ENCODE results near the gene MGAT5B. TPM values are rescaled to one million over a fixed set of nuclear protein-coding genes. Genes with fewer than 3 reads are reported as not detected.

Gene MGAT5B
- total RNA-seq, 2 experiments from 2014 or later, result 0.43 to 0.47 TPM

DNA sequence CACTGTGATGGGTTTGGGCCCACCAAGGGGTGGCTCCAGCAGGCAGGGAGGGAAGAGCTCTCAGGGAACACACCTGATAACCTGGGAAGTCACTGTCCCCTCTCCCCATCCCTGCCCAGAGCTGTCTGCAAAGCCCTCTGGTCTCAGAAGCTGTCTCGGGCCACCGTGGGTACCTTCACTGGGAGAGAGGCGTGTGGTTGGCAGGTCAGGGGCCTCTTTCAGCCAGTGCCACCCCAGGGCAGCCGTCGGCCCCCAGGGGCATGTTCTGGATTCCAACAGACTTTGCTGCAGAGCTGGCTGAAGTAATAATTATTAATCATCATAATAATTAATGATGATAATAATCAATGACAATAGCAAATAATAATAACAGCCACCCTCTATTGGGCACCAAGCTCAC lies 21.1 kb downstream of the MGAT5B start:
- Mint-ChIP-seq H3K27ac (no peak overlapping the region), H3K4me1 (no peaks in the 10 kb centered on the region), H3K36me3 (no peaks in the 10 kb centered on the region), H3K27me3 (no peaks in the 10 kb centered on the region), H3K9me3 (no peaks in the 10 kb centered on the region), H3K4me3 (no peak overlapping the region)
- ATAC-seq (ENCODE audit: low read depth) (no peak), DNase-seq (no peak)
- POLR2A ChIA-PET, result no interaction called here

- no peak for ATAC-seq (ENCODE audit: low read depth)
Measured at GRCh38 chr17:76892329-76892728, 24.1 kb downstream of the MGAT5B start.

DNA sequence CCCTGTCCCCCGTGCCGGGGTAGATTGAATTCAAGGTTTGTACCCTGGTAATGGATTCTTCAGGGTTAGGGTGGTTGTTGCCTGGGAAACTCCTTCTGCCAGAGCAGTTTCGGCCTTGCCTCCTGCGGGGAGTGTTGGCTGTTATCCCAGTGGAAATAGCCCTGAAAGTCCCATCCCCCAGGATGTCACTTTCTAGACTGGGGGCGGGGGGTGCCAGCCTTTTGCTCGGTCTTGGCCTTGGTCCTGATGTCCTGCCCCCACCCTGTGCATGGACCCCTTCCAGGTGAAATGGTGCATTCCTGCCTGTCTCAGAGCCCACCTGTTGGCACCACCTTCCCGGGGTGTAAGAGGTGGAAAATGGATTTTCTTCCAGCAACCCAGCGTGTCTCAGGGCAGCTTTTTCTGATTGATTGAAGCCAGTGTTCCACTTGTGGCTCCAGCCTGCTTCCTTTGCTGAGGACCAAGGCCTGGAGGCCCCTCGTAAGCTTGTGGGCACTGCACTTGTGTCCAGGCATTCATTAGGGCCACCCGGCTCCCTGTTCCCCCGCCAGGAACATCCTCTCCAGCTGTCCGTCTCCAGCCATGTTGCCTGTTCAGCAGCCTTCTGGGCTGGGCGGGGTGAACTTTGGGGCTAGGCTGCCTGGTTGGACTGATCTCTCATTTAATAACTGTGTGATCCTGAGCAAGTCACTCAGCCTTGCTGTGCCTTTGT lies 25.6 kb downstream of the MGAT5B start:
- DNase-seq (no peak), ATAC-seq (ENCODE audit: low read depth) (no peak)
- no peak overlapping the region for H3K4me3 Mint-ChIP-seq
- POLR2A ChIA-PET, result no interaction called here
- H3K36me3 Mint-ChIP-seq, result no peaks in the 10 kb centered on the region
- H3K27me3 Mint-ChIP-seq, result peaks cover 2% of the 10 kb centered on the region
- no peaks in the 10 kb centered on the region for H3K9me3 Mint-ChIP-seq
- H3K4me1 Mint-ChIP-seq, result no peaks in the 10 kb centered on the region
- no peak overlapping the region for H3K27ac Mint-ChIP-seq

More at GRCh38 chr17:76892329-76892728, 24.1 kb downstream of the MGAT5B start:
- H3K36me3 Mint-ChIP-seq, result no peaks in the 10 kb centered on the region
- no peaks in the 10 kb centered on the region for H3K9me3 Mint-ChIP-seq
- peaks cover 2% of the 10 kb centered on the region for H3K27me3 Mint-ChIP-seq
- no peak overlapping the region for H3K27ac Mint-ChIP-seq
- H3K4me1 Mint-ChIP-seq, result no peaks in the 10 kb centered on the region
- POLR2A ChIA-PET, result no interaction called here
- H3K4me3 Mint-ChIP-seq, result no peak overlapping the region
- DNase-seq, result no peak

GRCh38 chr17:76894842-76895241 lies 26.6 kb downstream of the MGAT5B start:
- Mint-ChIP-seq H3K27ac (no peak overlapping the region), H3K4me3 (no peak overlapping the region), H3K9me3 (no peaks in the 10 kb centered on the region), H3K36me3 (no peaks in the 10 kb centered on the region), H3K4me1 (no peaks in the 10 kb centered on the region), H3K27me3 (peaks cover 2% of the 10 kb centered on the region)
- no peak for DNase-seq
- POLR2A ChIA-PET, result no interaction called here
- no peak for ATAC-seq (ENCODE audit: low read depth)

- DNase-seq (no peak), ATAC-seq (ENCODE audit: low read depth) (no peak)
- H3K36me3 Mint-ChIP-seq, result no peaks in the 10 kb centered on the region
- H3K4me3 Mint-ChIP-seq, result no peak overlapping the region
- H3K27me3 Mint-ChIP-seq, result peaks cover 2% of the 10 kb centered on the region
- POLR2A ChIA-PET, result no interaction called here
- peaks cover 2% of the 10 kb centered on the region for H3K4me1 Mint-ChIP-seq
- no peaks in the 10 kb centered on the region for H3K9me3 Mint-ChIP-seq
- H3K27ac Mint-ChIP-seq, result no peak overlapping the region
Measured at GRCh38 chr17:76897023-76897422, 28.8 kb downstream of the MGAT5B start.

DNA sequence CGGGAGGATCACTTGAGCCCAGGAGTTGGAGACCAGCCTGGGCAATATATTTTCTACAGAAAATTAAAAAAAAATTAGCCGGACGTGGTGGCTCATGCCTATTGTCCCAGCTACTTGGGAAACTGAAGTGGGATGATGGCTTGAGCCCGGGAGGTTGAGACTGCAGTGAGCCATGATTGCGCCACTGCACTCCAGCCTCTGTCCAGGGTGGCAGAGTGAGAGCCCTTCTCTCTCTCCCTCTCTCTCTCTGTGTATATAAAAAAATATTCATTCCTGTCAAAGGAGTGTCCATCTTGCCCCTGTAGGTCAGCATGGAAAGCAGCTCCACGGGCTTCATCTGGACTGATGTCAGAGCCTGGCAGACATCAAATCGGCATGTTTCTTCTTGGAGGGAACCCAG lies 31.2 kb downstream of the MGAT5B start:
- Mint-ChIP-seq H3K4me3 (no peak overlapping the region), H3K27ac (no peak overlapping the region), H3K9me3 (no peaks in the 10 kb centered on the region), H3K4me1 (peaks cover 2% of the 10 kb centered on the region), H3K27me3 (peaks cover 2% of the 10 kb centered on the region), H3K36me3 (no peaks in the 10 kb centered on the region)
- POLR2A ChIA-PET, result no interaction called here
- ATAC-seq (ENCODE audit: low read depth) (no peak), DNase-seq (no peak)

GRCh38 chr17:76900723-76901122 lies 32.5 kb downstream of the MGAT5B start:
- Mint-ChIP-seq H3K4me3 (no peak overlapping the region), H3K4me1 (peaks cover 2% of the 10 kb centered on the region), H3K9me3 (no peaks in the 10 kb centered on the region), H3K27me3 (peaks cover 2% of the 10 kb centered on the region), H3K27ac (no peak overlapping the region), H3K36me3 (no peaks in the 10 kb centered on the region)
- ATAC-seq (ENCODE audit: low read depth), result no peak
- no peak for DNase-seq
- POLR2A ChIA-PET, result no interaction called here

- Mint-ChIP-seq H3K9me3 (no peaks in the 10 kb centered on the region), H3K27ac (no peak overlapping the region), H3K27me3 (no peaks in the 10 kb centered on the region), H3K36me3 (no peaks in the 10 kb centered on the region), H3K4me3 (no peak overlapping the region), H3K4me1 (peaks cover 2% of the 10 kb centered on the region)
- no peak for DNase-seq
- POLR2A ChIA-PET, result no interaction called here
- no peak for ATAC-seq (ENCODE audit: low read depth)
Measured at GRCh38 chr17:76901542-76902197, 33.5 kb downstream of the MGAT5B start.

- no peak overlapping the region for H3K4me3 Mint-ChIP-seq
- ATAC-seq (ENCODE audit: low read depth), result no peak
- H3K36me3 Mint-ChIP-seq, result no peaks in the 10 kb centered on the region
- no peaks in the 10 kb centered on the region for H3K9me3 Mint-ChIP-seq
- H3K27me3 Mint-ChIP-seq, result no peaks in the 10 kb centered on the region
- peaks cover 2% of the 10 kb centered on the region for H3K4me1 Mint-ChIP-seq
- no peak overlapping the region for H3K27ac Mint-ChIP-seq
- DNase-seq, result no peak
- POLR2A ChIA-PET, result no interaction called here
Measured at GRCh38 chr17:76902476-76902875, 34.3 kb downstream of the MGAT5B start.

DNA sequence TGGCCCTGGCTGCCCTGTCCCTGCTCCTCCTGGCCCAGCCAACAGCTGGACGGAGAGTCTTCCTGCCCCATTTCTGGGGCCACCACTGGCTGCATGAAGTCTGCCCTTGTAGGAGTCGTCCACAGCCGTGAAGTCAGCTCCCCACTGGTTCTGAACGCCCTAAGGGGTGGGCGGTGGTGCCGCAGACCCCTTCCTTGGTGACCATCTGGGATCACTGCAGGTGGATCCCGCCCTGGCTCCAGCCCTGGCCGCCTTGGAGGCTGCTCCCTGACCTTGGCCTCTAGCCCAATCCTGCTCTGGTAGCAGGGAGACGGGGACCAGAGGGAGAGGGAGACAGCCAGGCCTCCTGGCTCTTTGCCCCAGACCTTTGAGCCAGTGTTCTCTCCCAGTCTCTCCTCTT lies 35.4 kb downstream of the MGAT5B start:
- Mint-ChIP-seq H3K27ac (no peak overlapping the region), H3K4me1 (peaks cover 2% of the 10 kb centered on the region), H3K4me3 (no peak overlapping the region), H3K36me3 (no peaks in the 10 kb centered on the region), H3K27me3 (peaks cover under 1% of the 10 kb centered on the region), H3K9me3 (no peaks in the 10 kb centered on the region)
- ATAC-seq (ENCODE audit: low read depth), result no peak
- no peak for DNase-seq
- POLR2A ChIA-PET, result no interaction called here

GRCh38 chr17:76904116-76904515 lies 35.9 kb downstream of the MGAT5B start:
- no peak for DNase-seq
- Mint-ChIP-seq H3K27ac (no peak overlapping the region), H3K4me3 (no peak overlapping the region), H3K9me3 (no peaks in the 10 kb centered on the region), H3K4me1 (peaks cover 2% of the 10 kb centered on the region), H3K36me3 (no peaks in the 10 kb centered on the region), H3K27me3 (peaks cover 3% of the 10 kb centered on the region)
- no peak for ATAC-seq (ENCODE audit: low read depth)
- POLR2A ChIA-PET, result no interaction called here

DNA sequence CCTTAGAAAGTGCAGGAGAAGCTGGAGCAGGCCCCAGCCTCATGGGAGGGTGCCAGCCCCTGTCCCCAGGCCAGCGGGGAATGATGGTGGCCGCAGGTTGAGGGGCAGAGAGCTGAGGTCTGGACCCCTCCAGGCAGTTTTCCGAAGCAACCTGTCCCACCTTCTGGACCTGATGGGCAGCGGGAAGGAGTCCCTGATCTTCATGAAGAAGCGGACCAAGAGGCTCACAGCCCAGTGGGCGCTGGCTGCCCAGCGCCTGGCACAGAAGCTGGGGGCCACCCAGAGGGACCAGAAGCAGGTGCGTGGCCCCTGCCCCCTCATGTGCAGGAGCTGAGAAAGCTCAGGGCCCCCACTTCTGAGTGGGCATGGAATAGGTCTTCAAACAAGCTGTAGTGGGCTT lies 36.8 kb downstream of the MGAT5B start:
- no peak overlapping the region for H3K27ac Mint-ChIP-seq
- peaks cover 3% of the 10 kb centered on the region for H3K27me3 Mint-ChIP-seq
- no peaks in the 10 kb centered on the region for H3K9me3 Mint-ChIP-seq
- peaks cover 2% of the 10 kb centered on the region for H3K4me1 Mint-ChIP-seq
- POLR2A ChIA-PET, result no interaction called here
- no peak overlapping the region for H3K4me3 Mint-ChIP-seq
- ATAC-seq (ENCODE audit: low read depth), result no peak
- DNase-seq, result no peak
- no peaks in the 10 kb centered on the region for H3K36me3 Mint-ChIP-seq

DNA sequence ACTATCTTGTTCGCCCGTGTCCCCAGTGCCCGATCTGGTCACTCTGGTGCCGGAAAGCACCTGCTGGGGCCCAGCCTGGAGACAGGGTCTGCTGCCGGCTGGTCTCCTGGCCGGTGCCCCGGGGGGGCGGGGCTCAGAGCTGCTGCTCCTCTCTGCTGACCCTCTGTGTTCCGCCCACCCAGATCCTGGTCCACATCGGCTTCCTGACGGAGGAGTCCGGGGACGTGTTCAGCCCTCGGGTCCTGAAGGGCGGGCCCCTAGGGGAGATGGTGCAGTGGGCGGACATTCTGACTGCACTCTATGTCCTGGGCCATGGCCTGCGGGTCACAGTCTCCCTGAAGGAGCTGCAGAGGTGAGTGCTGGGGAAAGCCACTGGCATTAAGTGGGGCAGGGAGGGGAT lies 37.6 kb downstream of the MGAT5B start:
- no peak for ATAC-seq (ENCODE audit: low read depth)
- POLR2A ChIA-PET, result no interaction called here

GRCh38 chr17:76906463-76906862 lies 38.3 kb downstream of the MGAT5B start:
- no peak for ATAC-seq (ENCODE audit: low read depth)
- no peak overlapping the region for H3K4me3 Mint-ChIP-seq
- no peaks in the 10 kb centered on the region for H3K9me3 Mint-ChIP-seq
- peaks cover 3% of the 10 kb centered on the region for H3K27me3 Mint-ChIP-seq
- DNase-seq, result no peak
- H3K4me1 Mint-ChIP-seq, result no peaks in the 10 kb centered on the region
- H3K36me3 Mint-ChIP-seq, result no peaks in the 10 kb centered on the region
- no peak overlapping the region for H3K27ac Mint-ChIP-seq
- POLR2A ChIA-PET, result no interaction called here

More for the DNA sequence above, 37.6 kb downstream of the MGAT5B start:
- Mint-ChIP-seq H3K4me3 (no peak overlapping the region), H3K9me3 (no peaks in the 10 kb centered on the region), H3K27ac (no peak overlapping the region), H3K27me3 (peaks cover 3% of the 10 kb centered on the region), H3K36me3 (no peaks in the 10 kb centered on the region), H3K4me1 (no peaks in the 10 kb centered on the region)
- no peak for DNase-seq
